ENCODE measurements around the gene RIOX2.

- TF ChIP-seq, protein P1, sequence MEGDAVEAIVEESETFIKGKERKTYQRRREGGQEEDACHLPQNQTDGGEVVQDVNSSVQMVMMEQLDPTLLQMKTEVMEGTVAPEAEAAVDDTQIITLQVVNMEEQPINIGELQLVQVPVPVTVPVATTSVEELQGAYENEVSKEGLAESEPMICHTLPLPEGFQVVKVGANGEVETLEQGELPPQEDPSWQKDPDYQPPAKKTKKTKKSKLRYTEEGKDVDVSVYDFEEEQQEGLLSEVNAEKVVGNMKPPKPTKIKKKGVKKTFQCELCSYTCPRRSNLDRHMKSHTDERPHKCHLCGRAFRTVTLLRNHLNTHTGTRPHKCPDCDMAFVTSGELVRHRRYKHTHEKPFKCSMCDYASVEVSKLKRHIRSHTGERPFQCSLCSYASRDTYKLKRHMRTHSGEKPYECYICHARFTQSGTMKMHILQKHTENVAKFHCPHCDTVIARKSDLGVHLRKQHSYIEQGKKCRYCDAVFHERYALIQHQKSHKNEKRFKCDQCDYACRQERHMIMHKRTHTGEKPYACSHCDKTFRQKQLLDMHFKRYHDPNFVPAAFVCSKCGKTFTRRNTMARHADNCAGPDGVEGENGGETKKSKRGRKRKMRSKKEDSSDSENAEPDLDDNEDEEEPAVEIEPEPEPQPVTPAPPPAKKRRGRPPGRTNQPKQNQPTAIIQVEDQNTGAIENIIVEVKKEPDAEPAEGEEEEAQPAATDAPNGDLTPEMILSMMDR (IDR thresholded peaks at IDR 0.05; ENCODE audit: poor library complexity, severe bottlenecking), result no peak
- no peak for TF ChIP-seq SMC3 (conservative IDR thresholded peaks at IDR 0.05; ENCODE audit: poor library complexity)
- no peak for TF ChIP-seq TAF1 (IDR thresholded peaks at IDR 0.05; ENCODE audit: low read depth)
These were observed 30.5 kb upstream of the RIOX2 start for GRCh38 chr3:98002717-98003116.

Data from neural cell (in vitro differentiated cells).